ENCODE measurements around the gene SNX4.
"Not testable (repeated sequence)": the region's sequence is repeated elsewhere in the genome, so short reads cannot be mapped to it uniquely, and the experiment has no call there.

Gene SNX4

DNA sequence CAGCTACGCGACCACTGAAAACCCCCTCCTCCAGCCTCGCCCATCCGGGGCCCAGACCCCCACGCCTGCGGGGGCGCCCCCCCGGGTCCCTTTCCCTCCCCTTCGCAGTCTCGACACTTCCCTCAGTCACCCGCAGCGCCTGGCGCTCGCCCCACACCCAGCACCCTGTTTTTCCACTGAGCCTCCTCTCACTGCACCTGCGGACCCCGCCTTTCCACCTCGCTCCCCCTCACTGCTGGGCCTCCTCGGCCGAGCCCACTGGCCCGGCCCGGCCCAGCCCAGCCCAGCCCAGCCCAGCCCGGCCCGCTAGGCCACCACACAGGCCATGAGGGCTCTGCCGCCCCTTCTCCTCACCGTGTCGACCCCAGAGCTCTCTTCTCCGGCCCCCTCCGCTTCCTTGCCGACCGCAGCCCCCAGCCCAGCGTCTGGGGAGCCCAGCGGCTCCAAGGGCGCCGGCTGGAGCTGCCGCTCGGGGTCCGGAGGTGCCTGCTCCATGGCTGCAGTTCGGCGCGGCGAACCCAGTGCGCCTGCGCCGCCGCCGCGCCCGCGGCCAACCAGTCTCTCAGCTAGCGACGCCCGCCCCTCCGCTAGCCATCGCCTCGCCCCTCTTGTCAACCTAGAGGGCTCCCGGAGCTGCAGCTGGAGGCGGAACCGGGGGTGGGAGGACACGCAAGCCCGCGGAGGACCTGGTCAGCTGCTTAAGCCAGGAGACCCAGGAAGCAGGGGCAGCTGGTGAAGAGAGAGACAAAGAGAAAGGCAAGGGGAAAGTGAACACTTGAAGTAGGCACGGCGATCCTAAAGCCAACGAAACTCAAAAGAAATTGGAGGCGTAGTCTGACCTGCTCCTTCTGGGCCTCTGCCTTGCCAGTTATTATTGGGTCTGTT lies at the start of gene SNX4:
TSS of gene SNX4 (minus strand) at position 525 of the 885 bp plus-strand sequence. CDS start at position 495, 30 bp downstream.
- peak; percentile 72 to 79 for DNase-seq (ENCODE audit: low read depth in 2 of 2)

DNA sequence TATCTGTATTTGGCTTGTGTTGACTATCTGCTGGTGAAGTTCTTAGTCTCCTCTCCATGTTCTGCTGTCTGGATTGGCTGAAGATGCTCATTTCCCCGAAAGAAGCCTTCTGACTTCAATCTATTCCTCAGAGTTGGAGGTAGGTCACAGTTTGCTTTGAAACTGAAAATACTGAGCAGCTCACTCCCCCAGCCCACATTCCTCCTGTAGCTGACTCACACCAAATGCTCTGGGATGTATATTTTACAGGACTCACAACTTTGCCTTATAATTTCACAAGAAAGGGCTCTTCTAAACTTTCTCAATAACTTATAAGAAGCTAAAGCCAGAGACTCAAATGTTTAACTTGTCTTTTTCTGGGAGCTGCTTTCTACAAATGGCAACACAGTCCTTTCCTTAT lies 36.3 kb upstream of the SNX4 start:
- peak; percentile 24 to 26 for DNase-seq (ENCODE audit: low read depth in 2 of 2)

DNA sequence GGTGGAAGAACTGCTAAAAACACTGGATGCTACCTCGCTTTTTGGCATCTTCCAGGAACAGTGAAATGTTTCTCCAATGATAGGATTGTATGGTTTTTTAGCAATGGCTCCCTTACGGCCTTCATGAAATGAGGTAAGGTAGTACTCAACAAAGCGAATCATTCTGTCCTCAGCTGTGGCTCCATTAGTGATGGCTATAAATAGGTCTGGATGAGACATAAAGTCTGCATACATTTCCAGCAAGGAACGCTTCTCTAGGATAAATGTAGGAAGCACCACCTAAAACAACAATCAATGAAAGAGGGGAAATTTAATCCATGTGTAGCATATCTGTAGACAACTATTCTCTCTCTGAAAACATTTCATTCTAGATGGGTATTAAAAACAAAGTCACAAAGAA lies 32.4 kb upstream of the SNX4 start:
- DNase-seq (ENCODE audit: low read depth in 2 of 2), result peak in 1 of 2 experiments; percentile 4

GRCh38 chr3:125528920-125529319 lies 8.9 kb upstream of the SNX4 start:
- DNase-seq (ENCODE audit: low read depth in 2 of 2), result no peak

DNA sequence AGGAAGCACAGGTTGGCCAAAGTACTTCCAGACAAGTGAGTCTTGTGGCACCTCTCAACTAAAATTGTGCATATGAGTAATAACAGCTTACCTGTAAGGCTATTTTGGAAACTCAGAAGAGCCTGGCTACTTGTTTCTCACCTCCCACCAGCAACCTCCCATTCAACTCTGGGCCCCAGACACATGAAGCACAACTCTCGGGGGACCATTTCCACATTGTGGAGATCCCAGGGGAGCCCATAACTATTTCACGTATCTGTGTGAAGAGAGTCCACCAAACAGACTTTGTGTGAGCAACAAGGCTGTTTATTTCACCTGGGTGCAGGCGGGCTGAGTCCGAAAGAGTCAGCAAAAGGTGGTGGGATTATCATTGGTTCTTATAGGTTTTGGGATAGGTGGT lies 5.2 kb upstream of the SNX4 start:
- DNase-seq (ENCODE audit: low read depth in 2 of 2), result no peak

- not testable (repeated sequence) for DNase-seq (ENCODE audit: low read depth in 2 of 2)
Observed at GRCh38 chr3:125520563-125520919, 539 bp upstream of the SNX4 start.

GRCh38 chr3:125515421-125515820 lies 4.6 kb downstream of the SNX4 start:
- DNase-seq (ENCODE audit: low read depth in 2 of 2), result no peak

DNA sequence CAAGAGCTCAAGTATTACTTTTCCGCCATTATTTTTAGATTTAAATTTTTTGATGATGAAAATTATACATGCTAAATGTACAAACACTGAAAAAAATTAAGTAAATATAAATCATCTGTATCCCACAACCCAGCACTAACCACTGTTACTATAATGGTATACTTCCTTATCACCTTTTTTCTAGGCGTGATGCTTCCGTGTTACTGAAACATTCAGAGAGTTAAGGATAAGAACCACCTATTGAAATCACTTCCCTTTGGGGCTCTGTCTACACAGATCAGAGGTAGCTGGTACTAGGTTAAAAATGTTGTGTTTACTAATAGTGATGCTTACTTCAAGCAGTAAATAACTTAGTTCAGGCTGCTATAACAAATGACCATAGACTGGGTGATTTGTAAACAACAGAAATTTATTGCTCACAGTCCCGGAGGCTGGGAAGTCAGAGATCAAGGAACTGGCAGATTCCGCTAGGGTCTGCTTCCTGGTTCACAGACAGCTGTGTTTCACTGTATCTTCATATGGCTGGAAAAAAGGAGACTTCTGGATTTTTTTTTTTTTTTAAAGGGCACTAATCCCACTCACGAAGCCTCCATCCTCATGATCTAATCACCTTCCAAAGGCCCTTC lies 6.4 kb downstream of the SNX4 start:
- no peak for DNase-seq (ENCODE audit: low read depth in 2 of 2)

- peak; percentile 5 to 9 for DNase-seq (ENCODE audit: low read depth in 2 of 2)
Observed at GRCh38 chr3:125512135-125512920, 7.7 kb downstream of the SNX4 start.

GRCh38 chr3:125511420-125512118 lies 8.4 kb downstream of the SNX4 start:
- DNase-seq (ENCODE audit: low read depth in 2 of 2), result no peak

- DNase-seq (ENCODE audit: low read depth in 2 of 2), result no peak
Observed at GRCh38 chr3:125507128-125507527, 12.9 kb downstream of the SNX4 start.

GRCh38 chr3:125498630-125499029 lies 21.4 kb downstream of the SNX4 start:
- DNase-seq (ENCODE audit: low read depth in 2 of 2), result no peak

GRCh38 chr3:125496701-125497100 lies 23.3 kb downstream of the SNX4 start:
- no peak for DNase-seq (ENCODE audit: low read depth in 2 of 2)

DNA sequence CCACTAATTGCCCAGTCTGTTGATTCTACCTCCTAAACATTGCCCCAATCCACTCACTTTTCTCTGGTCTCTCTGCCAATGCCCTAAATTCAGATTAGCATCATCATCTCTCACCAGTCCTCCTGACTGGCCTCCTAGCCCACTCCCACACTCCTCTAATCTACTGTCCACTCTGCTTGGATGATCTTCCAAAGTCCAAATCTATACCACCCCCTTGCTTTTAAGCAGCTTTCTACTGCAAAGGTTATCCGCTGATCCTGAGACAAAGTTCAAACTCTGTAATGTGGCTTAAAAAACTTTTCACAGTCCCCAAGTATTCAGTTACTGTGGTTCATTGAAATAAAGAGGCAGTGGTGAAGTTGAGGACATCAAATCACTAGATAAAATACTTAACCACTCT lies 37.6 kb downstream of the SNX4 start:
- no peak for DNase-seq (ENCODE audit: low read depth in 2 of 2)

- DNase-seq (ENCODE audit: low read depth in 2 of 2), result no peak
Observed at GRCh38 chr3:125481786-125482185, 38.2 kb downstream of the SNX4 start.

DNA sequence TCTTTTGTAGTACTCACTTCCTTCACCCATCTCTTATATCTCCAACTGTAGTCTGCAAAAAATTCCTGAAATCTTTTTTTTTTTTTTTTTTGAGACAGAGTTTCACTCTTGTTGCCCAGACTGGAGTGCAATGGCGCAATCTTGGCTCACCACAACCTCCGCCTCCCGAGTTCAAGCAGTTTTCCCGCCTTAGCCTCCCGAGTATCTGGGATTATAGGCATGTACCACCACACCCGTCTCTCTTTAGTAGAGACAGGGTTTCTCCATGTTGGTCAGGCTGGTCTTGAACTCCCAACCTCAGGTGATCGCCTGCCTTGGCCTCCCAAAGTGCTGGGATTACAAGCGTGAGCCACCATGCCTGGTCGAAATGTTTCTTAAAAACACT lies 38.6 kb downstream of the SNX4 start:
- DNase-seq (ENCODE audit: low read depth in 2 of 2), result not testable (repeated sequence)

DNA sequence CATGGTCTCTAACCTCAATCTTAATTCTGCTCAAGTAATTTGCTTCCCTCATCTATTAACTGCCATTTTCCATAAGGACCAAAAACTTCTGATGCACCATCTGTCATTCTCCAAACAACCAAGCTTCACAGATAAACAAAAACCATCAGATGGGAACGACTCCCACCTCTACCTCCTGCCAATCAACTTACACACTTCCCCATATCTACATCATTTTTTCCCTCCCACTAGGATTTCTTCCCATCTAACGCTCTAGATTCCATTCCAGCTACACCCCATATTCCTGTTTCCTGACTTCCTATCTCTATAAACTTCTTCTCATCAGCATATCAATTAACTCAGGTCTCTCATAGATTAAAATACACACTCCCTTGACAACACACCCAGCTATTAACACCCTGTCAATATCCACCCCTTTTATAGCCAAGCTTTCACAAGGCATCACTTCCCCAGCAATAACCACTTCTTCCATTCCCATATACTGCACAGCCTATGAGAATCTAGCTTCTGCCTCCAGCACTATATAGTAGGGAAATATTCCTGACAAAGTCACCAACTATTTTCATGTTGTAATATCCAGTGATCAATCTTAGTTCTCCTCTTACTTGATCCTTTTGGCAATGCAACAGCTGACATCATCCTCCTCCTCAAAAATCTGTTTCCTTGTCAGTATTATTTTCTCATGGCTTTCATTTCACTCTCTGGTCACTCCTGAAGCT lies 39.2 kb downstream of the SNX4 start:
- peak; percentile 60 to 65 for DNase-seq (ENCODE audit: low read depth in 2 of 2)

- peak in 1 of 2 experiments; percentile 2 for DNase-seq (ENCODE audit: low read depth in 2 of 2)
Observed at GRCh38 chr3:125479091-125479490, 40.9 kb downstream of the SNX4 start.

GRCh38 chr3:125478326-125478725 lies 41.7 kb downstream of the SNX4 start:
- peak; percentile 29 to 34 for DNase-seq (ENCODE audit: low read depth in 2 of 2)

GRCh38 chr3:125477701-125478100 lies 42.3 kb downstream of the SNX4 start:
- no peak for DNase-seq (ENCODE audit: low read depth in 2 of 2)

GRCh38 chr3:125470671-125471070 lies 49.3 kb downstream of the SNX4 start:
- no peak for DNase-seq (ENCODE audit: low read depth in 2 of 2)

Data from fibroblast of skin of left quadriceps (primary cell).